IPS-20b (cell line): ENCODE data around the gene FCHSD2.

Experiments
- H3K27ac ChIP-seq: one replicate; pipeline ENCODE4 v1.5.1; 2013; ENCODE audit warnings: low read length
- H3K27me3 ChIP-seq: 2 replicates; pipeline ENCODE4 v1.6.1; 2013; ENCODE audit warnings: mild to moderate bottlenecking, low read length, inconsistent platforms; ENCODE audit not compliant: insufficient read depth
- H3K36me3 ChIP-seq: 2 replicates; pipeline ENCODE4 v1.6.1; 2013; ENCODE audit warnings: low read depth, mild to moderate bottlenecking, inconsistent platforms, low read length, moderate library complexity; ENCODE audit not compliant: insufficient read depth
- H3K4me1 ChIP-seq: 2 replicates; pipeline ENCODE4 v1.6.1; 2013; ENCODE audit warnings: mild to moderate bottlenecking, control low read depth, inconsistent platforms, low read length, moderate library complexity; ENCODE audit not compliant: insufficient read depth
- H3K4me3 ChIP-seq: 2 replicates; pipeline ENCODE4 v1.5.1; 2013; ENCODE audit warnings: mild to moderate bottlenecking, low read length, inconsistent platforms
- H3K9ac ChIP-seq: 2 replicates; pipeline ENCODE4 v1.6.1; 2013; ENCODE audit warnings: low read depth, mild to moderate bottlenecking, inconsistent platforms, low read length, moderate library complexity
- H3K9me3 ChIP-seq: 2 replicates; pipeline ENCODE4 v1.6.1; 2013; ENCODE audit warnings: mild to moderate bottlenecking, low read depth, low read length, inconsistent platforms; ENCODE audit not compliant: insufficient read depth

FCHSD2 gene

DNA sequence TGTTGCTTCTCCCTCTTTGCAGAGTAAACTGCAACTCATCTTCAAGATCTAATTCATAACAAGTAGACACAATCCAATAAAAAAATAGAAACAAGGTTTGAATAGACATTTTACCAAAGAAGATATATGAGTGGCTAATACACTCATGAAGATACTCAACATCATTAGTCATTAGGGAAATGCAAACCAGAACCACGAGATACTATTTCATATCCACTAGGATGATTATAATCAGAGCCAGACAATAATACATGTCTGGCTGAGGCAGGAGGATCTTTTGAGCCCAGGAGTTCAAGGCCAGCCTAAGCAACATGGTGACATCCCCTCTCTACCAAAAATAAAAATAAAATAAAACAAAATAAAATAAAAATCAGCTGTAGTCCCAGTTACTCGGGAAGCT lies 242.9 kb downstream of the FCHSD2 start:
- Histone ChIP-seq H3K27me3 (no peaks in the 10 kb centered on the region), H3K9me3 (no peaks in the 10 kb centered on the region), H3K9ac (no peak overlapping the region), H3K36me3 (no peaks in the 10 kb centered on the region), H3K27ac (no peak overlapping the region), H3K4me1 (peaks cover 11% of the 10 kb centered on the region), H3K4me3 (no peak overlapping the region)

DNA sequence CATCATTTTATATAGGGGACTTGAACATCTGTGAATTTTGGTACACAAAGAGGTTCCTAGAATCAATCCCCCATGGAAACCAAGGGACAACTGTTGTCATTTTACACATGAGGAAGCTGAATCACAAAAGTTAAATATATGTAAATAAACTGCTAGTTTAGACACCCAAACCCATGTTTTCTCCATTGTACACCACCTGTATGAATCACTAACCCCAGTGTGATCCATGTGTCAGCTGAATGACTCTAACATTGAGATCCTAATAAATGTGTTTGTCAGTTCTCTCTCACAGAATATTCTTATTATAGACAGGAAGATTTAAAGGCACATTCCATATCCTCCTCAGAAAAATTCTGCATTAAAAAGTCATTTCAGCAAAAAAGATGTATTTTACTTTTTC lies 244.6 kb downstream of the FCHSD2 start:
- no peaks in the 10 kb centered on the region for H3K4me1 ChIP-seq

DNA sequence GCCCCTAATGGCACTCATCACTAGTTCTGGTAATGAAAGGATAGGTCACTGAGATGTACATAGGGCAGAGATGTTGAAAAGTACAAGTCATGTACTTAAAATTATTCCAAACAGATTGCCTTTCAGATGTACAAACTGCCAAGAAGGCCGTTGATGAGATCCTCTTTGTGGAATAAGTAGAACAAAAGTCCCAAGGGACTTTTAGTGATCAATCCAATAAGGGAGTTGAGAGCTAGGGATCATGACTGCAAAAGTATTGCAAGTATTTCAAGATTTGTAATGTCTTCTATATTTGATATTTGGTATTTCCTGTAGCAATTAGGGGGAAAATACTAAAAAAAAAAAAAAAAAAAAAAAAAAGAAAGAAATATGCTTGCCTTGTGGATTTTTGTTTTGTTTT lies 245.7 kb downstream of the FCHSD2 start:
- Histone ChIP-seq H3K9me3 (no peaks in the 10 kb centered on the region), H3K27ac (no peak overlapping the region), H3K36me3 (no peaks in the 10 kb centered on the region), H3K4me1 (no peaks in the 10 kb centered on the region), H3K4me3 (no peak overlapping the region), H3K9ac (no peak overlapping the region), H3K27me3 (no peaks in the 10 kb centered on the region)

More for the DNA sequence above, 244.6 kb downstream of the FCHSD2 start:
- H3K9me3 ChIP-seq = no peaks in the 10 kb centered on the region
- no peak overlapping the region for H3K4me3 ChIP-seq
- H3K27me3 ChIP-seq = no peaks in the 10 kb centered on the region
- no peak overlapping the region for H3K27ac ChIP-seq
- H3K9ac ChIP-seq = no peak overlapping the region
- H3K36me3 ChIP-seq = no peaks in the 10 kb centered on the region

DNA sequence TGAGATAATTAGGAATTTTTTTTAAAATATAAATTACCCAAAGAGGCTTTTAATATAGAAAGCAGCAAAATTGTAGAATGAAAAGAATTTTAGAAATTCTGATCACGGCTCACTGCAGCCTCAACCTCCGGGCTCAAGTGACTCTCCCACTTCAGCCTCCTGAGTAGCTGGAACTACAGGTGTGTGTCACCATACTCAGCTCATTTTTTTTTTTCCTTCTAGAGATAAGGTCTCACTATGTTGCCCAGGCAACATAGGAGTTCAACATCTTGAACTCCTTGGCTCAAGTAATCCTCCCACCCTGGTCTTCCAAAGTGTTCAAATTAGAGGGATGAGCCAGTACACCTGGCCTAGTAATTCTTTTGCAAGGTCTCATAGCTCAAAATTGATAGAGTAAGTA lies 251.2 kb downstream of the FCHSD2 start:
- Histone ChIP-seq H3K4me1 (no peaks in the 10 kb centered on the region), H3K9me3 (no peaks in the 10 kb centered on the region), H3K27ac (no peak overlapping the region), H3K36me3 (peaks cover 3% of the 10 kb centered on the region; the same call in 1 of the 2 replicates), H3K9ac (no peak overlapping the region), H3K4me3 (no peak overlapping the region), H3K27me3 (no peaks in the 10 kb centered on the region)

DNA sequence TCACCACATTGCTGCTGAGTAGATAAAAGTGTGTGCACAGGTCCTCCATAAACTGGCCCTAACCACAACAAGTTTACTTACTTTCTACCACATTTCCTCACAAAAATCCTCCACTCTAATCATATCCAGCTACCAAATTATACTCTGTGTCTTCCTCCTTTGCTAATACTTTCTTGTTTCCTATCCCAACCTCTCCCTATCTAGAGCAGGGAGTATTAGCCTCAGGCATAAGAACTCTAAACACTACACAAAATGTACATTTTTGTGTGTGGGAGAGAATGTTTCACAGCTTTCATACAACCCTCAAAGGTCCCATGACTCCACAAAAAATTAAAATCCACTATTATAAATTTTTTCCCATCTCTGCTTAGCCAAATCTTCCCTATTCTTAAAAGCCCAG lies 255.5 kb downstream of the FCHSD2 start:
- peaks cover 3% of the 10 kb centered on the region; the same call in 1 of the 2 replicates for H3K36me3 ChIP-seq
- no peaks in the 10 kb centered on the region for H3K27me3 ChIP-seq
- no peak overlapping the region for H3K4me3 ChIP-seq
- no peaks in the 10 kb centered on the region for H3K9me3 ChIP-seq
- H3K27ac ChIP-seq = no peak overlapping the region
- no peaks in the 10 kb centered on the region for H3K4me1 ChIP-seq
- no peak overlapping the region for H3K9ac ChIP-seq

DNA sequence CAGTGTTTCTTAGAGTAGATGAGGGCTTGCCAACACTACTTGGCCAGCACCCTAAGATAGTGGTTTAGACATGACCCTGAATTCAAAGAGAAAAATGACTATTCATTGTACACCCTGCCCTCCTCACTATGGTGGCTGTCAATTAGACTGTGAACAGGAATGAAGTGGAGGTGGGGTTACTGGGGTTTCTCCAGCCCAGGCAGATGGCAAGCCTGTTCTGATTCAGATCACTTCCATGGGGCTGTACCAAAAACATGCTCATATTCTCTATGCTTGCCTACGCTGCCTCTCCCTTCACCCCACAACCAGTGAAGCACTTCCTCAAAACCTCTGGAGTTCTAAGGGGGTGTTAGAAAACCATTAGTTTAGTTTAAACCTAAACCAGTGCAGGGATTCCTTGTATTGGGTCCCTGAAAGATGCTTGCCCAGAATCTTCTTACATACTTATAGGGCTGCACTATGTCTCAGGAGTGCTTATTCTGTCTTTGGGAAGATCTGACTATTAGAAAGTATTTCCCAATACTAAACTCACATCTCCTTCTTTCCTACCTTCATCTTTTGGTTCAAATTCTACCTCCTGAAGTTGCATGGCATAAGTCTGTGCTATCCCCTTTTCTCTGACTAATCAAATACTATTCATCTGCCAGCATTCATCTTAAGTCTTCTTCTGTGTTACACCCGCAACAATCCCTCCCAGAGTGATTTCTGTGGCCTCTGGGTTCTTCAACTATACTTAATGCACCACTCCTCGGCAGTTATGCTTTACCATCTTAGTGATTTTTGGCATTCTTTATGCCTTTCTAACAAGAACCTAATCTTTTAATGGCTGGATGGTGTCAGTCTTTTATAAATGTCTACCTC lies 256.1 kb downstream of the FCHSD2 start:
- Histone ChIP-seq H3K36me3 (peaks cover 3% of the 10 kb centered on the region; the same call in 1 of the 2 replicates), H3K4me1 (no peaks in the 10 kb centered on the region), H3K9me3 (no peaks in the 10 kb centered on the region), H3K9ac (no peak overlapping the region), H3K27me3 (no peaks in the 10 kb centered on the region), H3K27ac (no peak overlapping the region), H3K4me3 (no peak overlapping the region)

DNA sequence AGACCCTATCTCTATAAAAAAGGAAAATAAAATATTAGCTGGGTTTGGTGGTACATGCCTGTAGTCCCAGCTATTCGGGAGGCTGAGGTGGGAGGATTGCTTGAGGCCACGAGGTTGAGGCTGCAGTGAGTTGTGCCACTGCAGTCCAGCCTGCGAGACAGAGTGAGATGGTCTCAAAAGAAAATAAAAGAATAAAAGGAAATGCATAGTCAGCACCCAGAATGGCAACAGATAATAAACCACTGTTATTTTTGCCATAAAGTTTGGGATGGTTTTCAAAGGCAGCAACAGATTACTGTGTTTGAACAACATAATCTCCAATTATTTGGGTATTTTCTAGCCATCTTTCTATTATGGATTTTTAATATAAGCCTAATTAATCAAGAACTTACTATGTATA lies 266.0 kb downstream of the FCHSD2 start:
- Histone ChIP-seq H3K36me3 (no peaks in the 10 kb centered on the region), H3K27ac (no peak overlapping the region), H3K9ac (no peak overlapping the region), H3K27me3 (no peaks in the 10 kb centered on the region), H3K4me1 (no peaks in the 10 kb centered on the region), H3K9me3 (no peaks in the 10 kb centered on the region), H3K4me3 (no peak overlapping the region)

DNA sequence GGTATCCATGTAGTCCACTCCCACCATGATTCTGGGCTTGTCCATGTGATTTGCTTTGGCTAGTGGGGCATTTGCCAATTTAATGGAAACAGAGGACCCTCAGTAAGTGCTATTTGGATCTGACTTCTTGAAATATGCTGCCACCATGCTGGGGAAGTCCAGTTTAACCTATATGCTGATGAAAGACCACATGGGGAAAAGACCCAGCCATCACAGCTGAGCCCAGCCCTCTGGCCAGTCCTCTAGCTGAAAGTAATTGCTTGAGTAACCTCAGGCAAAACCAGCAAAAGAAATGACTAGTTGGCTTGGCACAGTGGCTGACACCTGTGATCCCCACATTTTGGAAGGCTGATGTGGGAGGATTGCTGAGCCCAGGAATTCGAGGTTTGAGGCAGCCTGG lies 266.4 kb downstream of the FCHSD2 start:
- H3K4me1 ChIP-seq = no peaks in the 10 kb centered on the region
- no peaks in the 10 kb centered on the region for H3K27me3 ChIP-seq
- H3K27ac ChIP-seq = no peak overlapping the region
- H3K9ac ChIP-seq = no peak overlapping the region
- no peaks in the 10 kb centered on the region for H3K36me3 ChIP-seq
- H3K4me3 ChIP-seq = no peak overlapping the region
- no peaks in the 10 kb centered on the region for H3K9me3 ChIP-seq

DNA sequence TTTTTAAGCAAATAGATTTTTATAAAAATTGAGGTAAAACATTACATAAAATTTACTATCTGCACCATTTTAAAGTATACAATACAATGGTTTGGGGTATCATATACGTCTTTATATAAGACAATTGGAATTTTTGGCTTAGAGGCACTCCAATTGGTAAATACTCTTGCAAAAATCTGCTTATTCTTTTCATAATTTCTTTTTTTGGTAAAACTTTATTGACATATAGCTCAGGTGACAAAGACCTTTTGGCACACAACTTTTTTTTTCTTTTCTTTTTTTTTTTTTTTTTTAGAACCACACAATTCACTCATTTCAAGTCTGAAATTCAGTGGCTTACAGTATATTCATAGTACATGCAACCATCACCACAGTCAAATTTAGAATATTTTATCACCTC lies 270.1 kb downstream of the FCHSD2 start:
- no peak overlapping the region for H3K9ac ChIP-seq
- H3K36me3 ChIP-seq = no peaks in the 10 kb centered on the region
- H3K4me1 ChIP-seq = no peaks in the 10 kb centered on the region
- H3K4me3 ChIP-seq = no peak overlapping the region
- H3K27me3 ChIP-seq = no peaks in the 10 kb centered on the region
- H3K9me3 ChIP-seq = no peaks in the 10 kb centered on the region
- no peak overlapping the region for H3K27ac ChIP-seq

DNA sequence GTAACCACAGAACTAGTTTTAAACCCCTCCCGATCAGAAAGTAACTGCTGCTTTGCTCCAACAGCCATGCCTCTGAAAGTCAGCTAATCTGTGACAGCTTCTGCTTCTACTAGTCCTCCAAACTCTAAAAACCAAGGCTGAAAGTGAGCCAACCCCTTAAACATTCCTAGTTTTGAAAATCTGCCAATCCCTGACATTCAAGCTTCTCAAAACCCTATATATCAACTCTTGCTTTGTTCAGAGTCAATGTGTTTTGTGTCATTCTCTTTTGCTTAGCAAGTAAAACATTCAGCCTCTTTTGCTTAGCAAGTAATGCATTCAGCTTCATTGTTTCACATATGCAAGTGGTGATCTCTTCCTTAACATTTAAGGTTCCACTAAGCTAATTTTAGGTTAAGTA lies 271.0 kb downstream of the FCHSD2 start:
- H3K27me3 ChIP-seq = no peaks in the 10 kb centered on the region
- H3K36me3 ChIP-seq = no peaks in the 10 kb centered on the region
- H3K4me1 ChIP-seq = no peaks in the 10 kb centered on the region
- H3K27ac ChIP-seq = no peak overlapping the region
- no peak overlapping the region for H3K4me3 ChIP-seq
- no peaks in the 10 kb centered on the region for H3K9me3 ChIP-seq
- H3K9ac ChIP-seq = no peak overlapping the region

DNA sequence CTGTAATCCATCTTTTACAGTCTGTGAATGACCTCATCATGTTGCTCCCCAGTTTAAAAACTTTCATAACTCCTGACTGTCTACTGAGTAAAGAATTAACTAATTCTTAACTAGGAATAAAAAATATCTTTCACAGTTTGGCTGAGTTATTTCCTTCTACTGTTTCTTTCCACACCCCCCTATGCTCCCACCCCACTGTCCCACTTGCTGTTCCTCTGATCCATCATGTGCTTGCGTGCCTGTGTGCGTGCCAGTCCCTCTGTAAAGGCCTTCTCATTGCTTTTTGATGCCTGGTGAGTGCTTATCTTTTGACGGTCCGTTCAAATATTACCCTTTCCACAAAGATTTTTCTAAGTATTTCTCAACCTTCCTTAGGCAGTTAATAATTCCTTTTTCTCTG lies 272.3 kb downstream of the FCHSD2 start:
- Histone ChIP-seq H3K36me3 (no peaks in the 10 kb centered on the region), H3K4me1 (no peaks in the 10 kb centered on the region), H3K9me3 (no peaks in the 10 kb centered on the region), H3K4me3 (no peak overlapping the region), H3K27ac (no peak overlapping the region), H3K9ac (no peak overlapping the region), H3K27me3 (no peaks in the 10 kb centered on the region)

DNA sequence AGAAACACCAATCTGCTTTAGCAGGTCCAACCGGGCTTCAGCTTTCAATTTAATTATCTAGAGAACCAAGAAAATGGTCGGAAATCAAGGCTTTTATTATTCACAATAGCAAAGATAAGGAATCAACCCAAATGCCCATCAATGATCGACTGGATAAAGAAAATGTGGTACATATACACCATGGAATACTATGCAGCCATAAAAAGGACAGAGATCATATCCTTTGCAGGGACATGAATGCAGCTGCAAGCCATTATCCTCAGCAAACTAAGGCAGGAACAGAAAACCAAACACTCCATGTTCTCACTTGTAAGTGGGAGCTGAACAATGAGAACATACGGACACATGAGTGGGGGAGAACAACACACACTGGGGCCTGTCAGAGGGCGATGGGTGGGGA lies 274.1 kb downstream of the FCHSD2 start:
- no peak overlapping the region for H3K9ac ChIP-seq
- no peak overlapping the region for H3K27ac ChIP-seq
- no peaks in the 10 kb centered on the region for H3K4me1 ChIP-seq
- no peaks in the 10 kb centered on the region for H3K36me3 ChIP-seq
- no peaks in the 10 kb centered on the region for H3K9me3 ChIP-seq
- H3K4me3 ChIP-seq = no peak overlapping the region
- H3K27me3 ChIP-seq = no peaks in the 10 kb centered on the region
